VCaP (cell line): Measurements from ENCODE around the gene HIVEP3.

Experiments used
- H3K27ac ChIP-seq: fragments of 450-650 bp; 2 replicates; pipeline ENCODE4 v1.5.1; 2017
- TF ChIP-seq, protein P1 (sequence below): fragments of 450-650 bp; conservative IDR thresholded peaks from 2 replicates; pipeline ENCODE4 v1.5.1; 2017; ENCODE audit warnings: mild to moderate bottlenecking, moderate library complexity

Gene HIVEP3

DNA sequence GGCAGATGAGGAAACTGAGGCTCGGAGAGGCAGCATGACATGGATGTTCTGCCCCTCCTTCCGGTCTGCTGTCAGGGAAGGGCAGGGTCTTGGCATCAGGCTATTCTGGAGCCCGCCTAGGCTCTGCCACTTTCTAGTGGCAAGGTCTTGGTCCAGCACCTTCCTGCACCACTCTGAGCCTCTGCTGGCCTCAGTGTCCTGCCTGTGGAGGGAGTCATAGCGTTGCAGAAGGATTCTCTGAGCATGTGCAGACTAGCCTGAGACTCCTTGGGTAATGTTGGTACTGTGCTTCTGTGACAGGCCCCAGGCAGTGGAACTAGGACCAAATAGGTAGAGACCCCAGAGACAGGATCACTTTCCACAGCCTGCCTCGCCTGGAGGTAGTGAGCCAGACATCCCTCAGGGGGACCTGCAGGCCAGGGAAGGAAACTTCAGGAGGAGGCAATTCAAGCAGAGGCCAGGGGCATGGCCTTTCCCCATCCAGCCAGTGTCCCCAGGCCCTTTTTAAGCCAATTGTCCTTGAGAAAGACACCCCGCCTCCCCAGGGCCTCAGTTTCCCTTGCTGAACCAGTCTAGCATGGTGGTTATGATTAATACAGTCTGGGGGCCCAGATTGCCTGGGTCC, 444.9 kb downstream of the HIVEP3 start:
- H3K27ac ChIP-seq = no peak overlapping the region
- TF ChIP-seq, protein P1, sequence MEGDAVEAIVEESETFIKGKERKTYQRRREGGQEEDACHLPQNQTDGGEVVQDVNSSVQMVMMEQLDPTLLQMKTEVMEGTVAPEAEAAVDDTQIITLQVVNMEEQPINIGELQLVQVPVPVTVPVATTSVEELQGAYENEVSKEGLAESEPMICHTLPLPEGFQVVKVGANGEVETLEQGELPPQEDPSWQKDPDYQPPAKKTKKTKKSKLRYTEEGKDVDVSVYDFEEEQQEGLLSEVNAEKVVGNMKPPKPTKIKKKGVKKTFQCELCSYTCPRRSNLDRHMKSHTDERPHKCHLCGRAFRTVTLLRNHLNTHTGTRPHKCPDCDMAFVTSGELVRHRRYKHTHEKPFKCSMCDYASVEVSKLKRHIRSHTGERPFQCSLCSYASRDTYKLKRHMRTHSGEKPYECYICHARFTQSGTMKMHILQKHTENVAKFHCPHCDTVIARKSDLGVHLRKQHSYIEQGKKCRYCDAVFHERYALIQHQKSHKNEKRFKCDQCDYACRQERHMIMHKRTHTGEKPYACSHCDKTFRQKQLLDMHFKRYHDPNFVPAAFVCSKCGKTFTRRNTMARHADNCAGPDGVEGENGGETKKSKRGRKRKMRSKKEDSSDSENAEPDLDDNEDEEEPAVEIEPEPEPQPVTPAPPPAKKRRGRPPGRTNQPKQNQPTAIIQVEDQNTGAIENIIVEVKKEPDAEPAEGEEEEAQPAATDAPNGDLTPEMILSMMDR = no peak

DNA sequence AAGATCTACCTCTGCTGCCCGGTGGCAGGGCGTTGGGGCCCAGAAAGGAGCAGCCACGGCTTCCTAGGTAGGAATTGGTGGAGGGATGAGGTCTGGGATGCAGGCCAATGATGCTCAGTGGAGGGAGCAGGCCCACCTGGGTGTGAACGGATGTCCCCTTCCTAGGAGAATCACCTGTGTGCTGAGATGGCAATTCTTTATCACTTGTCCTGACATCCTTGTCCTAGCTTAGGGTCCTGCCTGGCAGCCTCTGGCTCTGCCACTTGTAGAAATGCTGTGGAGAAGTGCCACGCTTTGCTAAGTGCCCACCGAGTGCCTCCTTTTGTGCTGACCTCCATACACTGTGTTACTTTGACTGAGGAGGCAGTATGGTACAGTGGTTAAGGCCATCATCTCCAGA, 447.1 kb downstream of the HIVEP3 start:
- no peak overlapping the region for H3K27ac ChIP-seq
- TF ChIP-seq, protein P1 = no peak

DNA sequence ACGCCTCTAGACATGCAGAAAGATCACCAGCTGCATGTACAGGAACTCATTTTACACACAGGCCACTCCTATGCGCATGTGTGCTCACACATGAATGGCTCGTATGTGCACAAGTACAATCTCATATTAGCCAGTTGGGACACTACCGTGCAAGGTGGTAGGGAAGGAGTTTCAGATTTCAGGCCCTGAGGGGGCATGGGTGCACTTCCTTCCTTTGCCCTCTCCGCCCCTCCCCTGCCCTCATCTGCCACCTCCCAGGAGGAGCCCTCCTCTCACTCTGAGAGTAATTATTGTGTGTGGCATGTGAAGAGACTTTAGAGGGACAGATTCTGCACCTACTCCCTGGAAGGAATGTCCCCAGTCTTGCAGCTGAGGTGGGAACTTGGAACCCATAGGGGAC, 449.0 kb downstream of the HIVEP3 start:
- no peak overlapping the region for H3K27ac ChIP-seq
- TF ChIP-seq, protein P1 = no peak

DNA sequence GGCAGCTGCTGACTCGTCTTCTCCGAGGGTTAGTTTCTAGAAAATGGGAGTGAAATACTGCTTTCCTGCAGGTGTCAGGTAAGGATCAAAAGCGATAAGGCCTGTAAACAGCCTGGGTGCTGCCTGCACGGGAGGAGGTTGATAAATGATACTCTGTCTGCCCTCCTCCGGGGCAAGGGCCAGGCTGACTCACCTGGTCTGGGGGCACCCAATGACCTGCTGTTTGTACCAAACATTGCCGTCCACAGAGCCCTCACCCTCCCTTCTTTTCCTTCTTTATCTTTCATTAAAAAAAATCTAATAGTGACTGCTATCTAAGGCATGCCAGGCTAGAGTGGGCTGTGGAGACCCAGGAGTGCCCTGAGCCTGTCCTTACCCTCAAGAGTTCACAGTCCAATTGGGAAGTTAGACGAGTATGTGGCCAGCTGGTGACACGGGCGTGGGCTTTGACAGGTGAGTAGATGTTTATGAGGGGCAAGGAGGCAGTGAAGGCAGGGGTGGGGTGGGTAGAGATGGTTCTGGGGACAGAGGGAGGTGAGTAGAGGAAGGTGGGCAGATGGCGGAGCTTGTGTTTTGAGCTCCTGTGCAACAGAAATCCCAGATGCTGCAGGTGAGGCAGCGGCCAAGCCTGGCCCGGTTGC, 450.5 kb downstream of the HIVEP3 start:
- no peak overlapping the region for H3K27ac ChIP-seq
- TF ChIP-seq, protein P1 = no peak

DNA sequence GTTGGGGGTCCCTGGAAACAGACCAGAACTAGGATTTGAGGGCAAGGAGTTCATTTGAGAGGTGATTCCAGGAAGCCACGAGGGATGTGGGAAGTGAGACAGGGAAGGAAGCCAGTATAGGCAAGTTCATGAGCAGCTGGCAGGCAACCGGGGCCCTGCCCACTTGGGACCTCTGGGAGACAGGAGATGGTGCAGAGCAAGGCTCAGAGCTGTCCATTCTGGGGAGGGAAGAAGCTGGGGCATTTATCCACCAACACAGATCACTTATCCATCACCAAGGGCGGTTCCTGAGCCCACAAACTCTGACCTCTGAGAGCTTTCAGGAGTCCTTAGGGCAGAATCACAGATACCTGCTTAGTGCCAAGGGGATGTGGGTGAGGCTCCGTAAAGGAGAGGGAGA, 451.0 kb downstream of the HIVEP3 start:
- H3K27ac ChIP-seq = no peak overlapping the region
- TF ChIP-seq, protein P1 = no peak

DNA sequence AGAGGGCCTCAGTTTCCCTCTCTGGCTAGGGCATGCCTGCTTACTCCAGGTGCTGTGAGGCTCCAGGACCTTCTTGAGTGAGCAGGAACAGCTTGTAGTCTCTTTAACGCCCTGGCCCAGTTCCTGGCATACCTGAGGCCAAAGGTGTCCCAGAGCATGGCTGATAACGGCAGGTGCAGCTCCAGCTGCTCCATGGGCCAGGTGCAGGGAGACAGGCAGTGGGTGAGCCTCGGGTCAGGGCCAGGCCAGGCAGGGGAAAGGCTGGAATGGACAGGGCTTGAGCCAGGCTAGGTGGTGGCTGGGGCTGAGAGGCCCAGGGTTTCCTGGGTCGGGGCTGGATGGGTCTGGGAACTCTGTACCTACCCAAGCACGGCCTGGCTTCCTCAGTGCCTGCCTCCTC, 452.6 kb downstream of the HIVEP3 start:
- TF ChIP-seq, protein P1 = no peak
- H3K27ac ChIP-seq = no peak overlapping the region

DNA sequence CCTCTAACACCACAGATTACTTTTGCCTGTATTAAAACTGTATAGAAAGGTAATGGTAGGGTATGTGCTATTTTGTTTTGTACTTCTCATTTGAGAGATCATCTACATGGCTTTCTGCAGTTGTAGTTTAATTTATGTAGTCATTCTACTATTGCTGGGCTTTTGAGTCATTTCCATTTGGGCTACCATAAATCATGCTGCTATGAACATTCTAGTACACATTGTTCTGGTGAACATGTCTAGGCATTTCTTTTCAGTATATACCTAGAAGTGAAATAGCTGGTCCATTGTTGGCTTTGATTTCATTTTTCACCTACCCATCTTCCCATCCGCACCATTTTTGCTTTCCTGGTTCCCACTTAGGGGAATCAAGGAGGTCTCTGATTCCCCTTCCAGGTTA, 453.0 kb downstream of the HIVEP3 start:
- TF ChIP-seq, protein P1 = no peak
- H3K27ac ChIP-seq = no peak overlapping the region
